Keratinocyte (primary cell): ENCODE data around the gene RC3H2.

Experiments
- EZH2 ChIP-seq: IDR thresholded peaks from one replicate; pipeline ENCODE4 v1.6.1; 2012; ENCODE audit warnings: inconsistent platforms, mild to moderate bottlenecking, low read length, moderate library complexity
- TF ChIP-seq, protein P1 (sequence below), 3 experiments: IDR thresholded peaks in 1 of 3; conservative IDR thresholded peaks in 1 of 3; optimal IDR thresholded peaks in 1 of 3; 2 replicates in 2 of 3; 3 replicates in 1 of 3; pipeline versions ENCODE3 to v1.5.1; 2011; ENCODE audit warnings: low read length in 3 of 3, mild to moderate bottlenecking in 3 of 3, moderate library complexity in 2 of 3, control low read depth in 1 of 3, inconsistent platforms in 1 of 3; ENCODE audit not compliant: insufficient read depth in 2 of 3; ENCODE audit errors: extremely low read depth in 1 of 3

- TF ChIP-seq EZH2: no peak
- TF ChIP-seq, protein P1, sequence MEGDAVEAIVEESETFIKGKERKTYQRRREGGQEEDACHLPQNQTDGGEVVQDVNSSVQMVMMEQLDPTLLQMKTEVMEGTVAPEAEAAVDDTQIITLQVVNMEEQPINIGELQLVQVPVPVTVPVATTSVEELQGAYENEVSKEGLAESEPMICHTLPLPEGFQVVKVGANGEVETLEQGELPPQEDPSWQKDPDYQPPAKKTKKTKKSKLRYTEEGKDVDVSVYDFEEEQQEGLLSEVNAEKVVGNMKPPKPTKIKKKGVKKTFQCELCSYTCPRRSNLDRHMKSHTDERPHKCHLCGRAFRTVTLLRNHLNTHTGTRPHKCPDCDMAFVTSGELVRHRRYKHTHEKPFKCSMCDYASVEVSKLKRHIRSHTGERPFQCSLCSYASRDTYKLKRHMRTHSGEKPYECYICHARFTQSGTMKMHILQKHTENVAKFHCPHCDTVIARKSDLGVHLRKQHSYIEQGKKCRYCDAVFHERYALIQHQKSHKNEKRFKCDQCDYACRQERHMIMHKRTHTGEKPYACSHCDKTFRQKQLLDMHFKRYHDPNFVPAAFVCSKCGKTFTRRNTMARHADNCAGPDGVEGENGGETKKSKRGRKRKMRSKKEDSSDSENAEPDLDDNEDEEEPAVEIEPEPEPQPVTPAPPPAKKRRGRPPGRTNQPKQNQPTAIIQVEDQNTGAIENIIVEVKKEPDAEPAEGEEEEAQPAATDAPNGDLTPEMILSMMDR (optimal IDR thresholded peaks at IDR 0.05 in 1 of 3, IDR thresholded peaks at IDR 0.05 in 1 of 3, conservative IDR thresholded peaks at IDR 0.05 in 1 of 3; ENCODE audit: extremely low read depth in 1 of 3, insufficient read depth in 2 of 3, low read length in 3 of 3): no peak
Measured at GRCh38 chr9:122837266-122837850, 67.8 kb downstream of the RC3H2 start.
